ENCODE results near the gene GPRC5C. TPM values are rescaled to one million over a fixed set of nuclear protein-coding genes. Genes with fewer than 3 reads are reported as not detected.
"Not testable (repeated sequence)": the region's sequence is repeated elsewhere in the genome, so short reads cannot be mapped to it uniquely, and the experiment has no call there.

The GPRC5C gene
- total RNA-seq, 1 experiment from 2014 or later: 36.4 TPM

- not testable (repeated sequence) for DNase-seq (ENCODE audit: low read depth)
Measured at GRCh38 chr17:74405311-74405710, 26.6 kb upstream of the GPRC5C start.

- DNase-seq (ENCODE audit: low read depth): peak; percentile 69
Measured at GRCh38 chr17:74407384-74407783, 24.5 kb upstream of the GPRC5C start.

- peak; percentile 74 for DNase-seq (ENCODE audit: low read depth)
Measured at GRCh38 chr17:74408262-74408661, 23.6 kb upstream of the GPRC5C start.

- DNase-seq (ENCODE audit: low read depth): no peak
Measured at GRCh38 chr17:74408815-74409214, 23.1 kb upstream of the GPRC5C start.

- DNase-seq (ENCODE audit: low read depth): no peak
Measured at GRCh38 chr17:74410001-74410443, 21.9 kb upstream of the GPRC5C start.

GRCh38 chr17:74412581-74412980 lies 19.3 kb upstream of the GPRC5C start:
- DNase-seq (ENCODE audit: low read depth): no peak

- DNase-seq (ENCODE audit: low read depth): no peak
Measured at GRCh38 chr17:74413491-74413890, 18.4 kb upstream of the GPRC5C start.

GRCh38 chr17:74414510-74414909 lies 17.4 kb upstream of the GPRC5C start:
- DNase-seq (ENCODE audit: low read depth): no peak

GRCh38 chr17:74415608-74416396 lies 16.1 kb upstream of the GPRC5C start:
- DNase-seq (ENCODE audit: low read depth): no peak

GRCh38 chr17:74417178-74418045 lies 14.5 kb upstream of the GPRC5C start:
- peak; percentile 83 for DNase-seq (ENCODE audit: low read depth)

GRCh38 chr17:74419928-74420411 lies 11.9 kb upstream of the GPRC5C start:
- DNase-seq (ENCODE audit: low read depth): no peak

- DNase-seq (ENCODE audit: low read depth): no peak
Measured at GRCh38 chr17:74424117-74424516, 7.8 kb upstream of the GPRC5C start.

GRCh38 chr17:74424657-74425056 lies 7.2 kb upstream of the GPRC5C start:
- no peak for DNase-seq (ENCODE audit: low read depth)

GRCh38 chr17:74426551-74427047 lies 5.3 kb upstream of the GPRC5C start:
- no peak for DNase-seq (ENCODE audit: low read depth)

GRCh38 chr17:74427048-74427762 lies 4.7 kb upstream of the GPRC5C start:
- DNase-seq (ENCODE audit: low read depth): peak; percentile 50

GRCh38 chr17:74427763-74428153 lies 4.1 kb upstream of the GPRC5C start:
- no peak for DNase-seq (ENCODE audit: low read depth)

- DNase-seq (ENCODE audit: low read depth): peak; percentile 42
Measured at GRCh38 chr17:74429604-74430384, 2.1 kb upstream of the GPRC5C start.

GRCh38 chr17:74430385-74430705 lies 1.5 kb upstream of the GPRC5C start:
- DNase-seq (ENCODE audit: low read depth): no peak

- peak; percentile 95 for DNase-seq (ENCODE audit: low read depth)
Measured at GRCh38 chr17:74430706-74431567, 951 bp upstream of the GPRC5C start.

GRCh38 chr17:74432424-74432690 lies 469 bp downstream of the GPRC5C start:
- DNase-seq (ENCODE audit: low read depth): no peak

Measured in M059J (cell line).